Mesendoderm (in vitro differentiated cells): ENCODE data around the gene PYCR2.
"Not testable (repeated sequence)": the region's sequence is repeated elsewhere in the genome, so short reads cannot be mapped to it uniquely, and the experiment has no call there.

Experiments
- DNase-seq: peaks from one replicate; pipeline ENCODE4 v3.0.0; 2013
- H2AK5ac ChIP-seq: 2 replicates; pipeline ENCODE4 v1.6.1; 2013; ENCODE audit warnings: low read length, inconsistent platforms
- H2BK120ac ChIP-seq: 2 replicates; pipeline ENCODE4 v1.6.1; 2013; ENCODE audit warnings: low read depth, mild to moderate bottlenecking, low read length, moderate library complexity, mixed read lengths
- H2BK15ac ChIP-seq: replicated peaks from 2 replicates; pipeline ENCODE4 v1.6.1; 2013; ENCODE audit warnings: low read depth, mild to moderate bottlenecking, moderate library complexity
- H2BK5ac ChIP-seq: 2 replicates; pipeline ENCODE4 v1.6.1; 2013; ENCODE audit warnings: low read length, inconsistent platforms
- H3K18ac ChIP-seq: 2 replicates; pipeline ENCODE4 v1.6.1; 2013; ENCODE audit warnings: mild to moderate bottlenecking, low read length, mixed read lengths
- H3K23ac ChIP-seq: one replicate; pipeline ENCODE4 v1.6.1; 2013; ENCODE audit warnings: low read length
- H3K27ac ChIP-seq: 2 replicates; pipeline ENCODE4 v1.5.1; 2013; ENCODE audit warnings: low read depth, mild to moderate bottlenecking, inconsistent platforms, low read length, moderate library complexity
- H3K27me3 ChIP-seq: 2 replicates; pipeline ENCODE4 v1.6.1; 2013; ENCODE audit warnings: low read length, control low read depth, mild to moderate bottlenecking, inconsistent platforms; ENCODE audit not compliant: insufficient read depth, poor library complexity
- H3K36me3 ChIP-seq: 2 replicates; pipeline ENCODE4 v1.6.1; 2013; ENCODE audit warnings: low read length, inconsistent platforms; ENCODE audit not compliant: control insufficient read depth, insufficient read depth
- H3K4ac ChIP-seq: one replicate; pipeline ENCODE4 v1.6.1; 2013; ENCODE audit warnings: low read depth, mild to moderate bottlenecking, low read length, moderate library complexity
- H3K4me1 ChIP-seq: 2 replicates; pipeline ENCODE4 v1.6.1; 2013; ENCODE audit warnings: low read depth, low read length, inconsistent platforms; ENCODE audit not compliant: control insufficient read depth
- H3K4me2 ChIP-seq: 2 replicates; pipeline ENCODE4 v1.6.1; 2013; ENCODE audit warnings: low read length
- H3K4me3 ChIP-seq: 2 replicates; pipeline ENCODE4 v1.5.1; 2013; ENCODE audit warnings: mild to moderate bottlenecking, low read length
- H3K56ac ChIP-seq: one replicate; pipeline ENCODE4 v1.6.1; 2013; ENCODE audit warnings: low read length
- H3K79me1 ChIP-seq: 2 replicates; pipeline ENCODE4 v1.6.1; 2013; ENCODE audit warnings: low read length, inconsistent platforms
- H3K79me2 ChIP-seq: 2 replicates; pipeline ENCODE4 v1.6.1; 2013; ENCODE audit warnings: mild to moderate bottlenecking, low read length; ENCODE audit not compliant: control insufficient read depth, insufficient read depth
- H3K9ac ChIP-seq: 2 replicates; pipeline ENCODE4 v1.6.1; 2013; ENCODE audit warnings: low read length, inconsistent platforms
- H4K5ac ChIP-seq: one replicate; pipeline ENCODE4 v1.6.1; 2013; ENCODE audit warnings: low read length
- H4K8ac ChIP-seq: one replicate; pipeline ENCODE4 v1.6.1; 2013; ENCODE audit warnings: low read depth, mild to moderate bottlenecking, control low read depth, low read length, moderate library complexity
- WGBS: extraction: QIAGEN DNeasy Blood & Tissue Kit; methylation state at CpG from one replicate; pipeline ENCODE4 v1.1.7; 2013; ENCODE audit warnings: low lambda C conversion rate, missing lambda C conversion rate; ENCODE audit not compliant: insufficient coverage; ENCODE audit errors: extremely low coverage; 5-methylcytosine and 5-hydroxymethylcytosine counted together

Gene PYCR2

GRCh38 chr1:225941187-225941941, 17.3 kb upstream of the PYCR2 start, which contains the start of gene LEFTY2:
LEFTY2 (minus strand) TSS chr1:225941220; CDS start chr1:225941140, 80 bp downstream.
- no peak within 1 kb of the TSS for H4K8ac ChIP-seq
- H3K27me3 ChIP-seq, result no peaks in the 10 kb centered on the region
- peaks cover 16% of the 10 kb centered on the region for H3K4me1 ChIP-seq
- H3K4ac ChIP-seq, result no peak within 1 kb of the TSS
- peak within 1 kb of the TSS; percentile 52 for H2BK5ac ChIP-seq
- H3K79me1 ChIP-seq, result no peaks in the 10 kb centered on the region
- peak within 1 kb of the TSS; percentile 68 for H3K56ac ChIP-seq
- no peak within 1 kb of the TSS for H2BK120ac ChIP-seq
- H3K23ac ChIP-seq, result no peak within 1 kb of the TSS
- no peak for DNase-seq
- no peak within 1 kb of the TSS for H4K5ac ChIP-seq
- peak within 1 kb of the TSS; percentile 49 for H3K27ac ChIP-seq
- H3K4me2 ChIP-seq, result no peak within 1 kb of the TSS
- no peak within 1 kb of the TSS for H3K4me3 ChIP-seq
- H3K18ac ChIP-seq, result peak within 1 kb of the TSS; percentile 46
- H3K36me3 ChIP-seq, result no peaks in the 10 kb centered on the region
- H2AK5ac ChIP-seq, result peak within 1 kb of the TSS; percentile 66
- H3K79me2 ChIP-seq, result no peaks in the 10 kb centered on the region
- H2BK15ac ChIP-seq, result no peak within 1 kb of the TSS
- no CpG with 5 or more reads among the region's 6 CpGs for WGBS
- H3K9ac ChIP-seq, result peak within 1 kb of the TSS; percentile 4

GRCh38 chr1:225940385-225941151, 16.5 kb upstream of the PYCR2 start:
- Histone ChIP-seq H4K5ac (no peak overlapping the region), H3K27me3 (no peaks in the 10 kb centered on the region), H2BK120ac (no peak overlapping the region), H2AK5ac (no peak overlapping the region), H3K56ac (peak overlapping the region; percentile 54), H3K27ac (peak overlapping the region; percentile 49), H3K36me3 (no peaks in the 10 kb centered on the region), H2BK5ac (no peak overlapping the region), H3K79me1 (no peaks in the 10 kb centered on the region), H3K4me1 (peaks cover 13% of the 10 kb centered on the region), H3K79me2 (no peaks in the 10 kb centered on the region), H3K23ac (no peak overlapping the region), H3K18ac (peak overlapping the region; percentile 3), H3K4ac (no peak overlapping the region), H3K4me2 (no peak overlapping the region), H2BK15ac (no peak overlapping the region), H3K9ac (no peak overlapping the region), H4K8ac (no peak overlapping the region), H3K4me3 (no peak overlapping the region)
- DNase-seq, result no peak
- WGBS, result no CpG with 5 or more reads among the region's 25 CpGs

DNA sequence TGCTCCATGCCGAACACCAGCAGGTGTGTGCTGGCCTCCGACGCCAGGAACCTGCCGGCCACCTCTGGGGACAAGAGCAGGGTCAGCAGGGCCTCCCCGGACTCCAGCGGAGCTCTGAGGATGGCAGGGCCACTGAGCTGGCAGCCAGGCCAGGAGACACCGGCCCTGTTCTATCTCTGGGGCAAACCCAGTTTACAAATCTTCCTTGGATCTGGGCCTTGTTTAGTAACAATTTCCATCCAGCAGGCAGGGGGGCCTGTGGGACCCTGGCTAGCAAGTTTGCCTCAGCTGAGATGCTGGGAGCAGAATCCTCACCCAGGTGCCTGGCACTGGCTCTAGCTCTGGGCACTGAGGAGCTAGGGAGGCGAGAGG, 15.9 kb upstream of the PYCR2 start:
- WGBS, result no CpG with 5 or more reads among the region's 8 CpGs
- H3K79me2 ChIP-seq, result not testable (repeated sequence)

GRCh38 chr1:225939097-225939938, 15.3 kb upstream of the PYCR2 start:
- H3K4me1 ChIP-seq, H2BK5ac ChIP-seq, H3K4me3 ChIP-seq, H4K8ac ChIP-seq, H3K79me2 ChIP-seq, H3K4ac ChIP-seq, H2AK5ac ChIP-seq, H3K36me3 ChIP-seq, H3K4me2 ChIP-seq, H2BK15ac ChIP-seq, H3K27ac ChIP-seq, H2BK120ac ChIP-seq, H3K79me1 ChIP-seq, H3K27me3 ChIP-seq, H3K18ac ChIP-seq, H4K5ac ChIP-seq, H3K23ac ChIP-seq: not testable (repeated sequence)
- Histone ChIP-seq H3K56ac (peak overlapping the region; percentile 38), H3K9ac (peak overlapping the region; percentile 32)
- WGBS, result no CpG with 5 or more reads among the region's 69 CpGs
- DNase-seq, result peak; percentile 61

More for the DNA sequence above, 15.9 kb upstream of the PYCR2 start:
- peak overlapping the region; percentile 38 for H3K56ac ChIP-seq
- DNase-seq, H3K27ac ChIP-seq, H4K8ac ChIP-seq, H3K36me3 ChIP-seq, H3K9ac ChIP-seq, H3K79me1 ChIP-seq, H3K4ac ChIP-seq, H2AK5ac ChIP-seq, H3K27me3 ChIP-seq, H3K4me3 ChIP-seq, H2BK120ac ChIP-seq, H3K18ac ChIP-seq, H2BK15ac ChIP-seq, H2BK5ac ChIP-seq, H3K4me1 ChIP-seq, H3K23ac ChIP-seq, H3K4me2 ChIP-seq, H4K5ac ChIP-seq: not testable (repeated sequence)

DNA sequence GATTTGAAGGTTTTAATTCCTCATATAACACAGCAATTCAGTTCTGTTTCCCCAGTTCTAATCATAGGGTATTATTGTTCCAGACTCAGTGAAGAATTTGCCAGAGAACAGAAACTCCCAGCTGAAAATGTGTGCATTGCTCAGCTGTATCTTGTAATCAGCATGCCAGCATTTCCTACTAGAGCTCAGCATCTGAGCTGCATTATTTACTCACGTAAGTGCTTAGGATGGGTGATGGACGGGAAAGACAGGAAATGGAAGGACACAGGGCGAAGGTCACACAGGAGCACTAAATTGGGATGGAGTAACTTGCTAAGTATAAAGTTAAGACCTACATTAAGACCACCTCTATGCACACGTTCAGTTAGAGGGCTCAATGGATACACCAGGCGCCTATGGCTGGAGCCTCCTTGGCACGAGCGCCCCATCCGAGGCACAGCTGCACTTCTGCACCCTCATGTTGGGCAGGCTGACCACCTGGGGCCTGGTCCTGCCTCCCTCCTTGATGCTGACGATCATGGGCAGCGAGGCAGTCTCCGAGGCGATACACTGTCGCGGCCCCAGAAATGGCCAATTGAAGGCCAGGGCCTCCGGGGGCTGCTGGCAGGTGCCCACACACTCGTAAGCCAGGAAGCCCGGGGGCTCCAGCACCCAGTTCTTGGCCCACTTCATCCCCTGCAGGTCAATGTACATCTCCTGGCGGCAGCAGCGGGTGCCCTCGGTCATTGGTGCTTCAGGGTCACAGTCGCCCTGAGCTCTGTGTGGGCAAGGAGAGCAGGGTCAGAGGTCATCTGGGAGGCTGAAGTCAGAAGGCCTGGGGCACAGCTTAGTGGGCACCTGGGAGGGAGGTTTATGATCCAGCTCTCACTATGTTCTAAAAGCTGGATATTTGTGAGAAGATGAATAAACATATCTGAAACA, 13.3 kb upstream of the PYCR2 start:
- H3K23ac ChIP-seq, result no peak overlapping the region
- H2AK5ac ChIP-seq, result no peak overlapping the region
- H3K79me2 ChIP-seq, result no peaks in the 10 kb centered on the region
- H2BK5ac ChIP-seq, result no peak overlapping the region
- H3K79me1 ChIP-seq, result no peaks in the 10 kb centered on the region
- H2BK120ac ChIP-seq, result no peak overlapping the region
- H3K4me3 ChIP-seq, result no peak overlapping the region
- H4K5ac ChIP-seq, result no peak overlapping the region
- H3K36me3 ChIP-seq, result no peaks in the 10 kb centered on the region
- no CpG with 5 or more reads among the region's 21 CpGs for WGBS
- no peak overlapping the region for H4K8ac ChIP-seq
- no peak overlapping the region for H3K56ac ChIP-seq
- no peak overlapping the region for H3K4ac ChIP-seq
- peaks cover 3% of the 10 kb centered on the region for H3K4me1 ChIP-seq
- H3K27me3 ChIP-seq, result no peaks in the 10 kb centered on the region
- H2BK15ac ChIP-seq, result no peak overlapping the region
- H3K4me2 ChIP-seq, result no peak overlapping the region
- H3K18ac ChIP-seq, result no peak overlapping the region
- no peak for DNase-seq
- no peak overlapping the region for H3K27ac ChIP-seq
- H3K9ac ChIP-seq, result no peak overlapping the region
